ENCODE data around the gene GAL3ST1.

Gene GAL3ST1

DNA sequence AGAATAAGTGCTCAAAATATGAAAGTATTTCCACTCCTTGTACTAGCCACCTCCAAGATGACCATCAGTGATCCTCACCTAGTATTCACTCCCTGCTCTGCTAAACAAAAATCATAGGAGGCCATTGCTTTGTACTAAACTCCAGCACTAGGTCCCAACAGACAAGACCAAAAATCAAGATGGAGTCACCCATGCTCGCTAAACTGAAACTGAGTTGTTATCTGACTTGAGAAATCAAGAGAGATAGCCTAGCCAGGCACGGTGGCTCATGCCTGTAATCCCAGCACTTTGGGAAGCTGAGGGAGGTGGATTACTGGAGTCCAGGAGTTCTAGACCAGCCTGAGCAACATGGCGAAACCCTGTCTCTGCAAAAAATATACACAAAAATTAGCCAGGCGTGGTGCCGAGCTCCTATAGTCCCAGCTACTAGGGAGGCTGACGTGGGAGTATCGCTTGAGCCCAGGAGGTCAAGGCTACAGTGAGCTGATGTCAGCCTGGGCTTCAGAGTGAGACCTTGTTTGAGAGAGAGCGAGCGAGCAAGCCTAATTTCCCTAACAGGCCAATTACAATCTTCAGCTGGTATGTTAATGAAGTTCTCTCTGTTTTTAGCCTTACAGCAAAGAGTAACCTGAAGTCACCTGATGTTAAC lies 37.3 kb downstream of the GAL3ST1 start:
- Histone ChIP-seq H3K9me3 (ENCODE audit: insufficient read depth, low read length, severe bottlenecking) (no peaks in the 10 kb centered on the region), H4K20me1 (ENCODE audit: insufficient read depth, low read length) (no peaks in the 10 kb centered on the region), H2AFZ (ENCODE audit: low read depth, low read length) (no peak overlapping the region), H3K79me2 (ENCODE audit: insufficient read depth, low read length) (no peaks in the 10 kb centered on the region), H3K4me2 (ENCODE audit: insufficient read depth, low read length) (no peak overlapping the region), H3K9ac (ENCODE audit: low read depth, low read length) (no peak overlapping the region), H3K4me1 (ENCODE audit: insufficient read depth, low read length) (no peaks in the 10 kb centered on the region), H3K4me3 (ENCODE audit: low read depth in 1 of 2, low read length in 2 of 2) (no peak overlapping the region), H3K36me3 (ENCODE audit: insufficient read depth, low read length) (no peaks in the 10 kb centered on the region), H3K27me3 (ENCODE audit: insufficient read depth, low read length, poor library complexity) (no peaks in the 10 kb centered on the region), H3K27ac (ENCODE audit: low read length) (no peak overlapping the region)
- no peak for TF ChIP-seq EZH2 (IDR thresholded peaks at IDR 0.05; ENCODE audit: borderline replicate concordance, low read depth, low read length, severe bottlenecking)
- TF ChIP-seq, protein P1, sequence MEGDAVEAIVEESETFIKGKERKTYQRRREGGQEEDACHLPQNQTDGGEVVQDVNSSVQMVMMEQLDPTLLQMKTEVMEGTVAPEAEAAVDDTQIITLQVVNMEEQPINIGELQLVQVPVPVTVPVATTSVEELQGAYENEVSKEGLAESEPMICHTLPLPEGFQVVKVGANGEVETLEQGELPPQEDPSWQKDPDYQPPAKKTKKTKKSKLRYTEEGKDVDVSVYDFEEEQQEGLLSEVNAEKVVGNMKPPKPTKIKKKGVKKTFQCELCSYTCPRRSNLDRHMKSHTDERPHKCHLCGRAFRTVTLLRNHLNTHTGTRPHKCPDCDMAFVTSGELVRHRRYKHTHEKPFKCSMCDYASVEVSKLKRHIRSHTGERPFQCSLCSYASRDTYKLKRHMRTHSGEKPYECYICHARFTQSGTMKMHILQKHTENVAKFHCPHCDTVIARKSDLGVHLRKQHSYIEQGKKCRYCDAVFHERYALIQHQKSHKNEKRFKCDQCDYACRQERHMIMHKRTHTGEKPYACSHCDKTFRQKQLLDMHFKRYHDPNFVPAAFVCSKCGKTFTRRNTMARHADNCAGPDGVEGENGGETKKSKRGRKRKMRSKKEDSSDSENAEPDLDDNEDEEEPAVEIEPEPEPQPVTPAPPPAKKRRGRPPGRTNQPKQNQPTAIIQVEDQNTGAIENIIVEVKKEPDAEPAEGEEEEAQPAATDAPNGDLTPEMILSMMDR (IDR thresholded peaks at IDR 0.05; ENCODE audit: borderline replicate concordance, extremely low read depth, low read length, poor library complexity, severe bottlenecking) = no peak
- ATAC-seq (ENCODE audit: insufficient read depth, low read depth) (no peak), DNase-seq (no peak)

DNA sequence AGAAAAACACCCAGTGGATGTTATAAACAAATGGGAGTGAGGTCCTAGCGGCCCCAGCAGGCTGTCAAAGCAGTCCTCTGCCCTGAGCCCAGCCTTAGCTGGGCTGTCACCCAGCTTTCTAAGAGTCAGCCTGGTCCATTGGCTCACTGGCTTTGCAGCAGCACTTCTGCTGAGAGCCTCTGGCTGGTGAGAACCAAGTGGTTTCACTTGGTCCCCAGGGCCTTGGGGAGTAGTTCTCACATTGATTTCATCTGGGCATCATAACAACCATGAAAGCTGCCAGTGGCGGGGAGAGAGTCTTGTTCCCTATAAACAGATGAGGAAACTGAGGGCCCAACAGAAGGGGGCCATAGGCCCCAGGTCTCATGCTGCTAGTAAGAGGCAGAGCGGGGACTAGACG lies 39.3 kb downstream of the GAL3ST1 start:
- Histone ChIP-seq H4K20me1 (ENCODE audit: insufficient read depth, low read length) (no peaks in the 10 kb centered on the region), H3K27me3 (ENCODE audit: insufficient read depth, low read length, poor library complexity) (no peaks in the 10 kb centered on the region), H3K4me2 (ENCODE audit: insufficient read depth, low read length) (no peak overlapping the region), H3K4me1 (ENCODE audit: insufficient read depth, low read length) (no peaks in the 10 kb centered on the region), H3K4me3 (ENCODE audit: low read depth in 1 of 2, low read length in 2 of 2) (no peak overlapping the region), H2AFZ (ENCODE audit: low read depth, low read length) (no peak overlapping the region), H3K27ac (ENCODE audit: low read length) (no peak overlapping the region), H3K79me2 (ENCODE audit: insufficient read depth, low read length) (no peaks in the 10 kb centered on the region), H3K9me3 (ENCODE audit: insufficient read depth, low read length, severe bottlenecking) (no peaks in the 10 kb centered on the region), H3K9ac (ENCODE audit: low read depth, low read length) (no peak overlapping the region), H3K36me3 (ENCODE audit: insufficient read depth, low read length) (no peaks in the 10 kb centered on the region)
- ATAC-seq (ENCODE audit: insufficient read depth, low read depth) (no peak), DNase-seq (no peak)
- TF ChIP-seq, protein P1 (IDR thresholded peaks at IDR 0.05; ENCODE audit: borderline replicate concordance, extremely low read depth, low read length, poor library complexity, severe bottlenecking) = no peak
- no peak for TF ChIP-seq EZH2 (IDR thresholded peaks at IDR 0.05; ENCODE audit: borderline replicate concordance, low read depth, low read length, severe bottlenecking)

DNA sequence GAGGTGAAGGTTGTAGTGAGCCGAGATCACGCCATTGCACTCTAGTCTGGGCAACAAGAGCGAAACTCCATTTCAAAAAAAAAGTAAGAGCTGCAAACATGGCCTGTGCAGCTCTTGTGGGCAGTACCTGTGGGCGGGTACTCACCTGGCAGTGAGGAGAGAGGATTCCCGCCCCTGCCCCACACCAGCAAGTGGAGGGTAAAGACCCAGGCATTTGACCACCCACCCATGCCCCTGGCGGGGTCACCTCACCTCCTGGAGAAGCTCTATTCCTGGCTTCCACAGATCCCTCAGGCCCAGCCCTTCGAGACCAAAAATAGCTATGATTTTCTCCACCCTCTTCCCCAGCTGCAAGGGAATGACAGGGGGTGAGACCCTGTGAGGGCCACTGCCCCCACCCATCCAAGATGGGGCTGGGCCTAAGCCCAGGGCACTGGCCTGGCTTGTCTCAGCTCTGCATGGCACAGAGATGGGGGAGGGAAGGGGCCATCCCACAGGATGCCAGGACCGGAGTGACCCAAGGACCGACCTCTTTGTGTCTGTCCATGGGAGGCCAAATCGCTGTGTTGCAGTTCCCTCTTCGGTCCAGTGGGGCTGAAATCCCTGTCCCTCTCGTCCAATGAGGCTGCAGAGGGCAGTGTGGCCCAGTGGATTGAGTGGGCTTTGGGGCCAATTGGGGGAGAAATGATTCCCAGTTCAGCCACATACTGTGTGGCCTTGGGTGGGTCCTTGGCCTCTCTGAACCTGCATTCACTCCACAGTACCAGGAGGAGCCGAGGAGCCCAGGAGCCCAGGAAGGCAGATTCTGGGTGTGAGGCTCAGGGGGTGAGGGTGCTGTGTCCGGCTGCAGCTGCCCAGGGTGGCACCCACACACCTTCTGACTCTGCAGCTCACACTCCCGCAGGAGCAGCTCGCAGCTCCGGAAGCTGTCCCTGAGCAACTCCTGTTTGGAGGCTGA lies 42.5 kb downstream of the GAL3ST1 start:
- Histone ChIP-seq H4K20me1 (ENCODE audit: insufficient read depth, low read length) (no peaks in the 10 kb centered on the region), H3K27me3 (ENCODE audit: insufficient read depth, low read length, poor library complexity) (no peaks in the 10 kb centered on the region), H3K9ac (ENCODE audit: low read depth, low read length) (no peak overlapping the region), H3K4me1 (ENCODE audit: insufficient read depth, low read length) (no peaks in the 10 kb centered on the region), H3K36me3 (ENCODE audit: insufficient read depth, low read length) (no peaks in the 10 kb centered on the region), H3K79me2 (ENCODE audit: insufficient read depth, low read length) (no peaks in the 10 kb centered on the region), H2AFZ (ENCODE audit: low read depth, low read length) (no peak overlapping the region), H3K4me2 (ENCODE audit: insufficient read depth, low read length) (no peak overlapping the region), H3K27ac (ENCODE audit: low read length) (no peak overlapping the region), H3K9me3 (ENCODE audit: insufficient read depth, low read length, severe bottlenecking) (no peaks in the 10 kb centered on the region), H3K4me3 (ENCODE audit: low read depth in 1 of 2, low read length in 2 of 2) (no peak overlapping the region)
- TF ChIP-seq EZH2 (IDR thresholded peaks at IDR 0.05; ENCODE audit: borderline replicate concordance, low read depth, low read length, severe bottlenecking) = no peak
- TF ChIP-seq, protein P1 (IDR thresholded peaks at IDR 0.05; ENCODE audit: borderline replicate concordance, extremely low read depth, low read length, poor library complexity, severe bottlenecking) = no peak
- DNase-seq (no peak), ATAC-seq (ENCODE audit: insufficient read depth, low read depth) (no peak)
